Stimulated activated CD8-positive, alpha-beta memory T cell treated with anti-CD3 and anti-CD28 coated beads, Interleukin-2, amount 100 ng/mL, for 48 hours (primary cell): ENCODE data around the gene ZBTB39.
"Not testable (repeated sequence)": the region's sequence is repeated elsewhere in the genome, so short reads cannot be mapped to it uniquely, and the experiment has no call there.

Experiments used
- DNase-seq, 2 donors: peaks; one replicate each; pipeline ENCODE4 v3.0.0-alpha.2; 2020; ENCODE audit warnings: low read depth in 2 of 2

The ZBTB39 gene

GRCh38 chr12:57031789-57032188, 25.4 kb upstream of the ZBTB39 start:
- DNase-seq, result no peak

DNA sequence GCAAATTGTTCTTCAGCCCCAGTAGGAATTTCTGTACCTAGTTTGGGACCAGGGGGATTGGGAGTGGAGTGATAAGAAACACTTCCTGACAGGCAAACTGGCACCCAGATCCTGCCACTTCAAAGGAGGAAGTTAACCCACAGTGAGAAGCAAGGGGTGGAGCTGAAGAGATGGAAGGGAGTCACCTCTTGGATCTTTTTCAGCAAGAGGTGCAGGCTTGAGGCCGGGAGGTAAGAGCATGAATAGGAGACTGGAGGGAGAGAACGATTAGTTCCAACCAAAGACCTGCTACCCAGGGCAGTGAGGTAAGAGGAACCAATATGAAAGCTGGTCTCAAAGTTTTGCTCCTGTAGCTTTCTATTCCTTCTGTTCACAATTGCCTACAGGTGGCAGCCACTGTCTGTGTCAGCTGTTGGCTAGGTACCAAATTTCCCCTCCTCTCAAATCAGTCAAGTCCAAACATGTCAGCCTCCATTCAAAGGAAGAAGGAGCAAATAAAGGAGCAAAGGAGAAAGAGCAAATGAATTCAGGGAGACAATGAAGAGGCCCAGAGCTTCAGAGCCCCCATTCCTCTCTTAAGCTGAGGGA, 24.9 kb upstream of the ZBTB39 start:
- DNase-seq, result no peak

- no peak for DNase-seq
Observed at GRCh38 chr12:57029457-57029856, 23.1 kb upstream of the ZBTB39 start.

DNA sequence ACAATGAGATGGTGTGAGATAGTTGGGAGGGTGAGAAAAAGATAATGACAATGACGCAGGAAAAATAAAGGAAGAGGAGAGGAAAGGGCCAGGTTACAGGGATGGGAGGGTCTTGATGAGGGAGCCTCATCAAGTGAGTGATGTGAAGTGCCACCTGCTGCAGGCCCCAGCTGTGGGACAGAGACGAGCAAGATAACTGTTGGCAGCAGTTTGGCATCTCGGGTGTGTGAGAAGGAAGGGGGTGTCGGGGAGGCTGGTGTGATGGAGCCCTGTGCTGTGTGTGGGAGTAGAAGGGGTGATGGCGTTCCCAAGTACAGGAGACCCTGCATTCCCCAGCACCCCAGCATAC, 21.4 kb upstream of the ZBTB39 start:
- DNase-seq, result no peak

DNA sequence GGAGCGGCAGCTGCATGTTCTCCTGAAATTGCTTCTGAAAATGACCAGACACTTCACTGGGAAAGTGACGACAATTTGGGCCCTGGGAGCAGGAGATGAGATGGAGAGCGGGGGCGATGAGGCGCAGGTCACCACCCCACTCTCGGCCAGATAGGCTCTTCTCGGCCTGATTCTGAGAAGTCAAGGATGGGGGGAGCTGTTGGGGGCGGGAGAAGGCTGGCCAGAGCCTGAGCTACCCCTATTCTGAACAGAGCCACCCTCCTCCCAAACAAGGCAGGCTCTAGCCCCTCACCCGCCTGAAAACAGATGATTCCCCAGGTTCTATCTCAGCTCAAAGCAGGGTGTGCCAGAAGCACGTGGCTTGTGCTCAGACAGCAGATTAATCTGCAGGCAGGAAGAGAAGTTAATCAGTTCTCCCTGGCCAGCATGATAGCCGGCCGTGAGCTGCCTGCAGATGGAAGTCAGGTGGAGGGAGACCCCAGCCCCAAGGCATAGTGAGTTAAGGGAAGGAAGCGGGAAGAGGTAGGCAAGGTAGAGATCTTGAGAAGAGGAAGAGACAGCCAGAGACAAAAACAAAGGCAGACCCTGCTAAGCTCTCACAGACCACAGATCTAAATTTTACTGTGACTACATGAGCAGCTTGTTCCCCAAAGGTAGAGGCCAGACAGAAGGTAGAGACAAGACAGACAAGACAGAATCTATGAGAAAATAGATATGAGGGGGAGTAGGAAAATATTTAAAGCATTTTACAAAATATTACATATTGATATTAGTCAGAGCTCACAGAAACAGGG, 20.9 kb upstream of the ZBTB39 start:
- no peak for DNase-seq

DNA sequence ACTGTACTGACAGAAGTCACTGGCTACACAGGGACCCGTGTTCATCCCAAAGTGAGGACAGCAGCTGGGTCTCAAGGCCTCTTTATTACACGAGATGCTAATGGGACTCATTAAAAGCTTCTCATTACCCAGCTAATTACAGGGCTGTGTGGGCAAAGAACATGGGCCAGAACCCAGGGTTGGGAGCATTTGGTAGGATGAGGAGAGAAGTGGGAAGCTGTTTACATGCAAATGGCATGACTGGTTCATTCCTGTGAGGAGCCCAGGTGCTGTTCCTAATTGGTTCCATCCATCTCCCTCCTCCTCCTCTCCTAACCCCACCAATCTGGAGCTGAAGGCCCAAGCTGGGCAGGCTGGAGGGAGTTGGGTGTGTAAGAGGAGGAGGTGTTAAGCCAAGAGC, 18.9 kb upstream of the ZBTB39 start:
- DNase-seq, result no peak

- not testable (repeated sequence) for DNase-seq
Observed at GRCh38 chr12:57022324-57022723, 16.0 kb upstream of the ZBTB39 start.

DNA sequence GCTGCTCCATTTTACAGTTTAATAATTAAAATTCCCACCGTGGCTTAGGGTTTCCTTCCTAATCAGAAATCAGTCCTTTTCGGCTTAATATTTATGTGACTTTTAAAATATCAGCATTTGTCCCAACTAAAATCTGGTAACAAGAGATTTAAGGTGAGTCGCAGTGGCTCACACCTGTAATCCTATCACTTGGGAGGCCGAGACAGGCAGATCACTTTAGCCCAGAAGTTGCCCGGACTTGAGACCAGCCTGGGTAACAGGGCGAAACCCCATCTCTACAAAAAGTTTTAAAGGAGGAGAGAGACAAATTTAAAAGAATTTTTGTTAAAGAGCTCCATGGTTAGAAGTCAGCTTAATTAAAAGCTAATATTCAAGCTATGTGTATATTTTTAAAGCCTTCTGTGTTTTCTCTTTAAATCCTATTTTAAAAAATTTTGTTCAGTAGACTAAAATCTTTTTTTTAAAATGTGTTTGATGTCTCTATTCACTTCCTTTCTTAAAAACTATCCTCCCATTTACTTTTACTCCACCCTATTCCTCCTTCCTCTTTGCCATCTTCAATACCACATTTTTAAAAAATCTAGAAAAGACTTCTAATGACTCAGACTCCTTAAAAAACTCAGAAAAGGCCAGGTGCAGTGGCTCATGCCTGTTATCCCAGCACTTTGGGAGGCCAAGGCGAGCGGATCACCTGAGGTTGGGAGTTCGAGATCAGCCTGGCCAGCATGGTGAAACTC, 13.8 kb upstream of the ZBTB39 start:
- no peak for DNase-seq

DNA sequence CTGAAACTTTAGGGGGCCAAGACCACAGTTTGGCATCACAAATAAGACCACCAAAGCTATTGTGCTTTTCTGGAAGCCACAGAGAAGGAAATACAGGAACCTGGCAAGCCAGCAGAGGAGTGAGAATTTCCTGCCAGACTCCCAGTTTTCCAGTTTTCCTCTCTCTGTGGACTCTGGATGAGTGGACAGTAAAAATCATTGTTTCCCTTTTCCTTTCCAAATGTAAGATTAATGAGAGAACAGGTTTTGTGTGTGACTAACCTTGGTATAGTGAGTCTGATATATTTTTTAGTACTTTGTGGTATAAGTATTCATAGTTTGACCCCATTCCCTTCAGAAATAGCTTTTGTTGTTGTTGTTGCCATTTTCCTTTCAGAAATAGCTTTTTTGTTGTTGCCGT, 12.6 kb upstream of the ZBTB39 start:
- no peak for DNase-seq

DNA sequence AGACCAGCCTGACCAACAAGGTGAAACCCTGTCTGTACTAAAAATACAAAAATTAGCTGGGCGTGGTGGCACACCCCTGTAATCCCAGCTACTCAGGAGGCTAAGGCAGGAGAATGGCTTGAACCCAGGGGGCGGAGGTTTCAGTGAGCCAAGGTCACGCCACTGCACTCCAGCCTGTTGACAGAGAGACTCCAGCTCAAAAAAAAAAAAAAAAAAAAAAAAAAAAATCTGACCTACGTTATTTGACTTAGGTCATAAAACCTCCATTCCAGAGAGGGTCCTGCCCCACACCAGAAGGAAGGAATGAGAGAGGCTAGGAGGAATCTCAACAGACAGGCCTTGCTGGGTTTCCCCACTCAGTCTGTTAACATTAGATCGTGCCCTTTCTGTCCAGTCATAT, 12.0 kb upstream of the ZBTB39 start:
- DNase-seq, result not testable (repeated sequence)

GRCh38 chr12:57016348-57016747, 10.0 kb upstream of the ZBTB39 start, which contains the start of gene TAC3:
TAC3 (minus strand) TSS chr12:57016529; CDS start chr12:57015797, 732 bp downstream.
- DNase-seq, result no peak

DNA sequence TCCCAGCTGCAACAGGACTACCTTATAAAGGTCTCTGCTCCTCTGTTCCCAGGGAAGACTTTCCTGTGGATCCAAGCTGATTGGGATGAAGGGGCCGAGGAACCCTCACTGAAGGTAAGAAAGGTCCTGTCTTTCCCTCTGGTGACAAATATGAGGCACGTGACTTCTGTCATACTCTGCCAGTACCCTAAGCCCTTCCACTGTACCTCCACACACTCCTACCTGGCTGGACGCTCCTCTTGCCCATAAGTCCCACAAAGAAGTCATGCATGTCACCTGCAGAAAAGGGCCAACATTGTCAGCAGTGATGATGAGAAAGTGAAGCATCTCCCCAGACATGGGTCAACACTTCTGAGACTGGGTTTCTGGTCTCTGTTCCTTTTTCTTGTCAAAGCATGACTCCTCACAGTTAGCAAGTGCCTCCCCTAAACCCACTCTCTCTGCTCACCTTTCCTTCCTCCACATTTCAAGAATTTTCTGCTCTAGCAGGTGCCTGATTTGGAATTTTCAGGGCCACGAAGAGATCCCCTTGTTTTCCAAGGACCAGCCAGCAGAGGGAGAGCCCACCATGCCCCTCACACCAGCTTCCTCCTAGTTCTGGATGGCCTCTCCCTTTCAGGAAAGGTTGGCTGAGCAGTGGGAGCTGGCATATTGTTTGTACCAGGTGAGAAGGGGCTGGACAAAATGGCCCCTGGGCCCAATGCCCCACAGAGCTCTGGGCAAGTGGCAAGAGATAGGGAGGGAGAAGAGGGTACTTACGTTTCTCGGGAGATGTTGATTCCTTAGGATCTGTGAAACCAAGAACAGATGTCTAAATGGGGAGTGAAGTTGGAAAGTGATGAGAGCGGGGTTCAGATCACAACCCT, 6.5 kb upstream of the ZBTB39 start:
- DNase-seq, result no peak

- DNase-seq, result no peak
Observed at GRCh38 chr12:57011438-57012424, 5.4 kb upstream of the ZBTB39 start.

GRCh38 chr12:57010627-57011247, 4.4 kb upstream of the ZBTB39 start:
- no peak for DNase-seq

DNA sequence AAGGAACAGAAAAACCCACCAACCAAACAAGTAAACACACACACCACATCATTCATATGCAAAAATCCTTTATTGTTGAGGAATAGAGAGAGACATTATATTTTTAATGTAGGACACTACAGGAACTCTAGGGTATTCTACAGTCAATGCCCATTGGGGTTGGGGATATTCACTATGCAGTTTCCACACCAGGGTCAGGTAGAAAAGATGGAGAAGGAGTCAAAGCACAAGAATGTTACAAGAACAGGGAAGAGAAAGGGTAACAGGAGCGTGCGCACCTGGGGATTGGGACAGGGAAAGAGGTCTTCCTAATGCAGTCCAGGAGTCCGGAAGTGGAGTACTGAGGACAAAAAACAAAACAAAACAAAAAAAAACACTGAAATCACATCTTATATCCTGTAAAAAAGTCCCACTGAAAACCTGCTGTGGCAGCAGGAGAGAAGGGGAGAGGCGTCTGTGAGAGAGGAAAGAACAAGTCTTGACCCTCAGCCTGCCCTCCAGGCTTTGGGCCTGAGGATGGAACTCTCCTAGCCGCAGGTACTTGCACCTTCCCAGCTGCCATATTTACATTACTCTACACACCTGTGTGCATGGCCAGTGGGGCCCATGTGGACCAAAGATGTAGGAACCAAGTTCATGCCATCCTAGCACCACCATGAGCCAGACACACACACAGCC, 3.7 kb upstream of the ZBTB39 start:
- no peak for DNase-seq

DNA sequence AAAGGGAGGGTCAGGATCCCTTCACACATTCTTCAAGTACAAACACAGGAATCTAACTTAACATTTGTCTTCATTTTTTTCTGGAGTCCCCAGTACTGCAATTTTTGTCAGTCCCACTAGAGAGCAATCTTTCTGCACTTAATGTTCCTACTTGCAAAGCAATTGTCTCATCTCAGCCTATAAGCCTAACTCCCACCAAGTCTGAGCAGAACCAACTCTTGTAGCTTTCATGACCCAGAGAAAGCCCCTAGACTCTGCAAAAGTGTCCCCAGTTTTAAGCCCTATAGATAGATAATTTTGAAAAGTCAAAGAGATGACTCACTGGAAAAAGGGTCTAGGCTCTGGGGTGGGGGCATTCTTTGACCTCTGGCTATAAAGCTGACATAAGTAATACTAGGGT, 1.8 kb upstream of the ZBTB39 start:
- DNase-seq, result no peak

GRCh38 chr12:57006809-57007475, 596 bp upstream of the ZBTB39 start:
- DNase-seq, result no peak

DNA sequence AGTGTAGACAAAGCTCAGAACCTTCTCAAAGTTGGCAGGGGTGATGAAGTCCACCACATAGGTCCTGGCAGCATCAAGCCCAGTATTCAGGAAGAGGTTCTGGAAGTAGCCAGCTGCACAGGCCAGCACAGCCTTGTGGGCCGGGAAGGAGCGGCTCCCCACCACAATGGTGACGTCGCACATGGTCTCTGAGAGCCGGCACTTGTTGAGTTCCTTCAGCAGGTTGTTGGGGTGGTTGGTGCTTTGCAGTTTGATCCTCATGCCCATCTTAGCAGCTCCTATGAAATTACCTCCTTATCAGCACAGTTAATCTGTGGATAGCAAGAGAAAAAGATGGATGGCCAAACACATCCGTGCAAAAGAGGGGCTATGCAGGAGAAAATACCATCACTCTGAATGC, 1.7 kb downstream of the ZBTB39 start:
- DNase-seq, result no peak

- DNase-seq, result no peak
Observed at GRCh38 chr12:57003395-57003794, 3.0 kb downstream of the ZBTB39 start.
